Subcutaneous abdominal adipose tissue (tissue), 5 donors: ENCODE measurements around the gene IRF8.
A peak's percentile ranks its signal among the peaks of the same experiment; 100 is the strongest.

Experiments used
- H3K27ac ChIP-seq: one replicate; pipeline ENCODE4 v1.7.0; 2013; ENCODE audit warnings: low read depth, mild to moderate bottlenecking, inconsistent platforms, low read length, moderate library complexity
- H3K27me3 ChIP-seq, 5 donors: one replicate each; pipeline ENCODE4 v1.7.0; 2013; ENCODE audit warnings: low read length in 5 of 5, inconsistent platforms in 1 of 5; ENCODE audit not compliant: control insufficient read depth in 5 of 5, insufficient read depth in 4 of 5
- H3K36me3 ChIP-seq, 5 donors: one replicate each; pipeline ENCODE4 v1.7.0; 2013; ENCODE audit warnings: low read length in 5 of 5; ENCODE audit not compliant: control insufficient read depth in 5 of 5, insufficient read depth in 5 of 5
- H3K4me1 ChIP-seq, 5 donors: one replicate each; pipeline ENCODE4 v1.7.0; 2013; ENCODE audit warnings: low read length in 5 of 5, mild to moderate bottlenecking in 3 of 5, moderate library complexity in 1 of 5; ENCODE audit not compliant: control insufficient read depth in 5 of 5, insufficient read depth in 5 of 5
- H3K4me3 ChIP-seq, 5 donors: one replicate each; pipeline ENCODE4 v1.7.0; 2013; ENCODE audit warnings: low read length in 5 of 5, low read depth in 1 of 5
- H3K9ac ChIP-seq, 5 donors: one replicate each; pipeline ENCODE4 v1.7.0; 2013; ENCODE audit warnings: low read length in 5 of 5, mild to moderate bottlenecking in 4 of 5, moderate library complexity in 3 of 5
- H3K9me3 ChIP-seq, 5 donors: one replicate each; pipeline ENCODE4 v1.7.0; 2013; ENCODE audit warnings: low read length in 5 of 5; ENCODE audit not compliant: control insufficient read depth in 5 of 5
- donor health status: healthy.
- donor health status: healthy.
- donor health status: healthy.
- donor health status: healthy.
- donor health status: healthy.

IRF8 gene

DNA sequence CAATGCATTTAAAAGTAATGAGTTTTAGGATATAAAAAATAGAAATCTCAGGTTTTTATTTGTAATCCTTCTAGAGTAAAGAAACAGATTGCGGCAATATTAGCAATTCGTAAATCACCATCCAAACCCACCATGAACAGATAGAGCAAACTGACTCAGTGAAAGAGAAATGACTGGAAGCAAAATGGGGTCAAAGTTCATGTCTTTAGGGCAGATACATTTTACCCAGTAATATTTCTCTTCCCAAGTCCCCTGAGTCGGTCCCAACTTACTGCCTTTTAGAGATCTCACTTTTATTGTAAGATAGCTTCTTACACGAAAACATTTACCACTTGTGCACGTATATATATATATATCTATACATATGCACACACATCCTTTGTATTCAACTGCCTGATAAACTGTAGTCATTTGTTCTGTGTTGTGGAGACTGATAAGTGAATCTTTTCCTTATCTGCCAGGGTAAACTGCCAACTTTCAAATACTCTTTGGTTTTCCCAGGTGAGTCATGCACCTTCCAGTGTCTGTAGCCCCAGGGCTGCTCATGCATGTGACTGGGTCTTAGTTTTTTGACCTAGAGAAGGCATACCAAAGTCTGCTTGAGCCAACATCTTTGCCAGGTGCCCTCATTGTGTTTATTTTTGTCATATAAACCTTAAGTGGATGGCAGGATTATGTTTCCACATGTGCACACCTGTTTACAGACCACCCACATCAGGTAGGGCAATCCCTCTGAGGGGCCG is 7.8 kb upstream of the IRF8 start:
- H3K9ac ChIP-seq: no peak overlapping the region
- no peaks in the 10 kb centered on the region for H3K36me3 ChIP-seq
- peaks cover 0 to 13% (median 7%) of the 10 kb centered on the region in 5 donors for H3K4me1 ChIP-seq
- H3K9me3 ChIP-seq: no peaks in the 10 kb centered on the region
- H3K4me3 ChIP-seq: no peak overlapping the region
- no peak overlapping the region for H3K27ac ChIP-seq
- peaks cover 0 to 6% (median 0%) of the 10 kb centered on the region in 5 donors for H3K27me3 ChIP-seq

DNA sequence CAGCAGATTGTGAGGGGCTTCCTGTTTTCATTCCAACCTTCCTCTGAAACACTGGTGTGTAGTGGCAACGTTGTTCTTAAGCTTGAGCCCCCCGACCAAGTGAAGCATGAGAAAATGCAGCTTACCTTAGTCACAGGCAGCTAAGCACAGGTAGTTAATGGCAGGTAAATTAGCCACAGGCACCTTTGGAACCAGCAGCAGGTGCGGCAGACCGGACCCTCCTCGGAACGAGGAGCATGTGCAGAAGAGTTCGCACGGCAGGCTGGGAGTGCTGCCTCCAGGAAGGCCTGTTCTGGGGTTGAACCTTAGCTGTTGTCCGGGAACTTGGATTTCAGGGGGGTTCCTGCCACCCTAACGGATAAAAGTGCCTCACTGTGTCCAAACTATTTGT is 7.2 kb upstream of the IRF8 start:
- Histone ChIP-seq H3K9ac (no peak overlapping the region), H3K4me3 (no peak overlapping the region), H3K27ac (no peak overlapping the region)

DNA sequence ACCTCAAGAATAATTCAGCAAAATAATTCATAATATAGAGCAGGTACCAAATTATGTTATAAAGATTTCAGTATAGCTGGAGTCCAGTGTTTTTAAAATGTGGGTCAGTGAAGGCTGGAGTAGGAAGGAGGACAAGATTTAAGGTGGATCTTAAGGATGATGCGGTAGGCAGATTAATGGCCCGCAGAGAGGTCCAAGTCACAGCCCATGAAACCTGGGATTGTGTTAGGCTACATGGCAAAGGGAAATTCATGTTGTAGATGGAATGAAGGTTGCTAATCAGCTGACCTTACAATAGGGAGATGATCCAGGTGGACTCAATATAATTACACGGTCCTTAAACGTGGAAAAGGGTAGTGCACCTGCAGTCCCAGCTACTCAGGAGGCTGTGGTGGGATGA is 6.2 kb upstream of the IRF8 start:
- Histone ChIP-seq H3K9me3 (no peaks in the 10 kb centered on the region), H3K4me1 (peaks cover 0 to 18% (median 7%) of the 10 kb centered on the region in 5 donors), H3K27me3 (no peaks in the 10 kb centered on the region), H3K4me3 (no peak overlapping the region), H3K27ac (no peak overlapping the region), H3K36me3 (no peaks in the 10 kb centered on the region), H3K9ac (no peak overlapping the region)

More for the DNA sequence above, 7.2 kb upstream of the IRF8 start:
- Histone ChIP-seq H3K9me3 (no peaks in the 10 kb centered on the region), H3K27me3 (peaks cover 0 to 3% (median 0%) of the 10 kb centered on the region in 5 donors), H3K36me3 (no peaks in the 10 kb centered on the region), H3K4me1 (peaks cover 0 to 13% (median 7%) of the 10 kb centered on the region in 5 donors)

DNA sequence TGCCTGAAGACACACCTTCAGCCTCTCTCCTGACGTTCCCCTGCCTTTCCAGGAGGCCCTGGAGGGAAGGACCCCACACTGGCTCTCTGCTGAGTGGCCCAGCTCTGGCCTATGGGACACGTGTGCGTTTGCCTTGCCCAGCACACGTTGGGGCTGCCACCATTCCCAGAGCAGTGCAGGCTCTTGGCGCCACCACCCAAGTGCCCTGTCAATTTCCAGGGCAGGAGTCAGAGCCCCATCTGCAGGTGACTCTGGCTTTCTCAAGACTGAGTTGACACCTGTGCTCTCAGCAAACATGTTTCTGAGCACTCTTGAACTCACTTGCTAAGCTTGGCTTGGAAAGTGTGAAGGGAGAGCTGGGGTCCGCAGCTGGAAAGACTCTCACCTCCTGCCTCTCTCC is 4.7 kb upstream of the IRF8 start:
- Histone ChIP-seq H3K4me1 (peaks cover 0 to 21% (median 14%) of the 10 kb centered on the region in 5 donors), H3K4me3 (no peak overlapping the region), H3K36me3 (no peaks in the 10 kb centered on the region), H3K27ac (no peak overlapping the region), H3K27me3 (peaks cover 0 to 7% (median 0%) of the 10 kb centered on the region in 5 donors), H3K9me3 (no peaks in the 10 kb centered on the region), H3K9ac (no peak overlapping the region)

DNA sequence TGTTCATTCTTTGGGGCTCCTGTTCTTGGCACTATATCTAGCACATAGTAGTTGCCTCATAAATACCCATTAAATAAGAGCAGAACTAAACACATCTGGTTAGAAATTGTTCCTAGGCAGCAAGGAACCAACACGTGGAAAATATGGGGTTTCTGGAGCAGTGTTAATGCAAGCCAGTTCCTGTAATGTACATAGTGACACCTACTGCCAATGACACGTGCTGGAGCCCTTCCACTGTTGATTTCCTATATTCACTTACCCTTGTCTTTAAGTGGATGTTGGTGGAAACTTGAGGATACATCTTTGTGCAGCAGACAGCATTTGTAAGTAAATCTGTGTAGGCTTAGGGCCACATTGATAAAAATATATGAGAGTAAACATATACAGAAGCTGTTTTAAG is 1.6 kb upstream of the IRF8 start:
- Histone ChIP-seq H3K4me1 (peaks cover 0 to 42% (median 31%) of the 10 kb centered on the region in 5 donors), H3K9me3 (no peaks in the 10 kb centered on the region), H3K27me3 (peaks cover 0 to 10% (median 0%) of the 10 kb centered on the region in 5 donors), H3K27ac (no peak overlapping the region), H3K9ac (no peak overlapping the region), H3K4me3 (no peak overlapping the region), H3K36me3 (no peaks in the 10 kb centered on the region)

DNA sequence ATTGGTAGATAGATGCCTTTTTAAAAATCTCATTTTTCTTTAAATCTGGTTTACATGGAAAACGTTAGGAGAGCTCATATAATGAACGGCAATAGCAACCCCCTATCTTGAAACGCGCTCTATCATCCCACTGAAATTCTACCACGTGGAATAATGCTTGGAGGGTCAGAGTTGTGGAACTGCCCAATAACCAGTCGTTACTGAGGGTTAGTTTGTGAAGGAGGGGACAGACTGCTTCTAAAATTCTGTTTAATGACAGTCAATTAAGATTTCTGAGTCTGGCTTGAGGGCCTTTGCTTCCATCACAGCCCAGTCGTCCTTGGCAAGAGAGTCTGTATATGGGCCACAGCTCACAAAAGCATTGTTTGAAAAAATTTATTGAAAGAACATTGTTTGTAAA is 482 bp downstream of the IRF8 start:
- Histone ChIP-seq H3K36me3 (peaks cover 0 to 16% (median 5%) of the 10 kb centered on the region in 5 donors), H3K4me1 (peaks cover 4 to 62% (median 52%) of the 10 kb centered on the region in 5 donors), H3K27me3 (peaks cover 0 to 10% (median 0%) of the 10 kb centered on the region in 5 donors), H3K27ac (peak overlapping the region; percentile 79), H3K9me3 (no peaks in the 10 kb centered on the region), H3K9ac (peak overlapping the region; percentile 71 to 87 (median 83)), H3K4me3 (peak overlapping the region; percentile 69 to 81 (median 79))

DNA sequence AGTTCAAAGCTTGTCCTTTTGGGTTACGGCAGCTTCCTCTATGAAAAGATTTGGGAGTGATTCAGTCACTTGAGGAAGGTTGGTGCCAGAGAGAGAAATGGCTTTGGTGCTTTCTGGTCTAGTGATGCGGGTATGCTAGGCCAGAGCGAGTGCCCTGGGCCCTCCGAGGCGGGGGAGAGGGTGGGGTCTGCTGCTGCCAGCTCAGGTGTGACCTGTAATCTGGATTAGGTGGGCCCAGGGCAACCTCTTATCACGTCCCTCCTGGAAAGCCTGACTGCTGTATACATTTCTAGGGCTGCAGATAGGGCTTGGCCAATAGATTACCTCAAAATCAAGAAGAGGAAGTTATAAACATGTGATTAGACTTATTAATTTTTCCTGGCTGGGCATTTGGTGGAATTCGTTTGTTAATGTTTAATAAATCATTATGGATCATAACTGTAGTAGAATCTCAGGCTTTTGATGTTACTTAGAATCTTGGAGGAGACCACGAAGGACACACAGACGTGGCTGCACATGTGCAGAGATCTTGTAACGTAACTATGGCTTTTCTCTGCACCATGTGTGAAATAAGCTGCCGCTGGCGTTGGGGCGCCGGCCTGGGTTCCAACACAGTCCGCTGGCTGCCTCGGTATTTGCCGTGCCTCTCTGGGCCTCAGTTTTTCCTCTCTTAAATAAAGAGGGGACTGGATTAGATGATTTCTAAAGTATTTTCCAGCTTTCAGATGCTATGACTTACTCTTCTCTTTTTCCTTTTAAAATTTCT is 1.2 kb downstream of the IRF8 start:
- Histone ChIP-seq H3K27ac (peak overlapping the region; percentile 79), H3K4me3 (peak overlapping the region; percentile 69 to 81 (median 79)), H3K27me3 (peaks cover 0 to 10% (median 0%) of the 10 kb centered on the region in 5 donors), H3K4me1 (peaks cover 4 to 69% (median 59%) of the 10 kb centered on the region in 5 donors), H3K36me3 (peaks cover 0 to 21% (median 5%) of the 10 kb centered on the region in 5 donors), H3K9me3 (no peaks in the 10 kb centered on the region), H3K9ac (peak overlapping the region in 4 of 5 donors; percentile 71 to 87 (median 77))

DNA sequence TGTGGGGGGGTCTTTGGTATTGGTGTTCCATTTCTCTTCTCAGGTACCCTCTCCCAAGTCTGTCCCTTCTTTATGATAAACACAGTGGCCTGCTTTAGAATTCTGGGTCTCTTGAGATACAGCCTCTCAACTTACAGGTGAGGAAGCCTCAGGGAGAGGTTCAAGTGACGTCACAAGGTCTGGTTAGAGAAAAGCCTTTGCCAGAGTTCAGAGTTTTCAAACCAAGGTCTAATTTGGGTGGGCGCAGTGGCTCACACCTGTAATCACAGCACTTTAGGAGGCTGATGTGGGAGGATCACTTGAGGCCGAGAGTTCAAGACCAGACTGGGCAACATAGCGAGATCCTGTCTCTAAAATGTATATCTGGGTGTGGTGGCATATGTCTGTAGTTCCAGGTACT is 2.1 kb downstream of the IRF8 start:
- H3K27me3 ChIP-seq: peaks cover 0 to 10% (median 0%) of the 10 kb centered on the region in 5 donors
- H3K36me3 ChIP-seq: peaks cover 0 to 26% (median 7%) of the 10 kb centered on the region in 5 donors
- H3K9me3 ChIP-seq: peaks cover 0 to 5% (median 0%) of the 10 kb centered on the region in 5 donors
- peak overlapping the region in 3 of 5 donors; percentile 52 to 87 (median 83) for H3K9ac ChIP-seq
- H3K27ac ChIP-seq: peak overlapping the region; percentile 79
- peak overlapping the region; percentile 3 to 81 (median 79) for H3K4me3 ChIP-seq
- peaks cover 4 to 71% (median 59%) of the 10 kb centered on the region in 5 donors for H3K4me1 ChIP-seq

DNA sequence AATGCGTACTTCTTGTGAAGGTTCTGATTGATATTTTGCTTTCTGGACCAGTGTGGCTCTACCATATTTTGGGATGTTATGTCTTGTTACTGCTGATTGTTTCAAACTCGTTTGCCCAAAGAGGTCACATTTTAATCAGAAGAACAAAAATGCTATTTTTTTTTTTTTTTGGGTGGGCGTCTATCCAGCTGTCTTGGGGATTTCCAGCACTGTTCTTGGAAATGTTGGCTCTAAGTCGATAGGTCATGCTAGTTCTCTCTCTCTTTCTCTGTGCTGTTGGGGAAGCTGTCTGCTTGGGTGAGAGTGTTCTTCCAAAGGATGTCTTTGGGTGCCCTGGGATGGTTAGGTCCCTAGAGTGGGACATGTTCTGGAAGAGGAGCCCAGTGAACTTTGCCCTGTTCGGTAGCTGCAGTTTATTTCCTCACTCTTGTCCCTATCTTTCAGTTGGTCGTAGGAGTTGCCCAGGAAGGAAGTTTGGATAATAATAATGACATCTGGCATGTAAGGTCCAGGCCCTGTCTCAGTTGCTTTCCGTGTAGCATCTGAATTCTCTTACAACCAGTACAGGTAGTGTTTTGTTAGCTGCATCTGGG is 2.9 kb downstream of the IRF8 start:
- Histone ChIP-seq H3K4me3 (peak overlapping the region; percentile 3 to 81 (median 79)), H3K9ac (peak overlapping the region in 3 of 5 donors; percentile 4 to 72 (median 16)), H3K36me3 (peaks cover 0 to 33% (median 10%) of the 10 kb centered on the region in 5 donors), H3K27ac (peak overlapping the region; percentile 79), H3K27me3 (peaks cover 0 to 10% (median 0%) of the 10 kb centered on the region in 5 donors), H3K9me3 (peaks cover 0 to 5% (median 0%) of the 10 kb centered on the region in 5 donors), H3K4me1 (peaks cover 4 to 77% (median 60%) of the 10 kb centered on the region in 5 donors)
